Bronchial epithelial cell (primary cell): ENCODE measurements around the gene SLC39A7. TPM values are rescaled to one million over a fixed set of nuclear protein-coding genes. Genes with fewer than 3 reads are reported as not detected.
A peak's percentile ranks its signal among the peaks of the same experiment; 100 is the strongest.

ENCODE experiments used
- DNase-seq: peaks from one replicate; pipeline ENCODE4 v3.0.0-alpha.2; 2010; ENCODE audit warnings: low read depth
- FAIRE-seq: peaks from 2 replicates; lab custom pipeline; 2011; peaks lifted over from hg19 to GRCh38; lab: Jason Lieb, UNC
- H3K27me3 ChIP-seq: 2 replicates; pipeline ENCODE4 v1.5.1; 2011; ENCODE audit warnings: low read length; ENCODE audit not compliant: control insufficient read depth, insufficient read depth
- H3K36me3 ChIP-seq: 2 replicates; pipeline ENCODE4 v1.5.1; 2011; ENCODE audit warnings: low read length; ENCODE audit not compliant: control insufficient read depth, insufficient read depth
- H3K4me3 ChIP-seq: 2 replicates; pipeline ENCODE4 v1.5.1; 2011; ENCODE audit warnings: mild to moderate bottlenecking, low read depth, low read length, control low read depth
- CTCF ChIP-seq: IDR thresholded peaks from 2 replicates; pipeline ENCODE4 v1.5.1; 2011; ENCODE audit warnings: mild to moderate bottlenecking, moderate library complexity, low read length, control low read depth, inconsistent platforms; ENCODE audit not compliant: insufficient read depth, severe bottlenecking
- total RNA-seq: library from RNA; depleted of rRNA; stranded (reverse); fragments of >200 nt; gene quantifications from 2 replicates; pipeline ENCODE4 v1.2.1, GENCODE V29; 2014

SLC39A7 gene
- total RNA-seq, 1 donor from 2014 or later = 94.0 TPM

GRCh38 chr6:33212857-33213165 lies 12.1 kb downstream of the SLC39A7 start:
- Histone ChIP-seq H3K4me3 (peak overlapping the region; percentile 47), H3K36me3 (peaks cover 6% of the 10 kb centered on the region), H3K27me3 (no peaks in the 10 kb centered on the region)
- TF ChIP-seq CTCF = no peak
- DNase-seq (no peak), FAIRE-seq (no peak)

- Histone ChIP-seq H3K4me3 (peak overlapping the region; percentile 47), H3K36me3 (peaks cover 6% of the 10 kb centered on the region), H3K27me3 (no peaks in the 10 kb centered on the region)
- DNase-seq = no peak
- TF ChIP-seq CTCF = no peak
- FAIRE-seq = no peak
Observed at GRCh38 chr6:33213166-33213988, 12.7 kb downstream of the SLC39A7 start.

- Histone ChIP-seq H3K27me3 (no peaks in the 10 kb centered on the region), H3K4me3 (peak overlapping the region; percentile 47), H3K36me3 (peaks cover 6% of the 10 kb centered on the region)
- DNase-seq (no peak), FAIRE-seq (no peak)
- TF ChIP-seq CTCF = no peak
Observed at GRCh38 chr6:33213989-33214335, 13.3 kb downstream of the SLC39A7 start.

GRCh38 chr6:33215271-33216116 lies 14.8 kb downstream of the SLC39A7 start:
- no peak for DNase-seq
- no peak for FAIRE-seq
- no peak for TF ChIP-seq CTCF
- H3K4me3 ChIP-seq = no peak overlapping the region
- H3K36me3 ChIP-seq = peaks cover 1% of the 10 kb centered on the region
- H3K27me3 ChIP-seq = no peaks in the 10 kb centered on the region

- TF ChIP-seq CTCF = no peak
- FAIRE-seq (no peak), DNase-seq (no peak)
- Histone ChIP-seq H3K4me3 (no peak overlapping the region), H3K27me3 (no peaks in the 10 kb centered on the region), H3K36me3 (peaks cover 1% of the 10 kb centered on the region)
Observed at GRCh38 chr6:33216117-33216649, 15.5 kb downstream of the SLC39A7 start.
